ENCODE results near the gene DNAJC10. TPM values are rescaled to one million over a fixed set of nuclear protein-coding genes. Genes with fewer than 3 reads are reported as not detected.
"Not testable (repeated sequence)": the region's sequence is repeated elsewhere in the genome, so short reads cannot be mapped to it uniquely, and the experiment has no call there.

The DNAJC10 gene
- total and polyA plus RNA-seq, 9 donors, result 23.4 to 103 (median 65.7) TPM

DNA sequence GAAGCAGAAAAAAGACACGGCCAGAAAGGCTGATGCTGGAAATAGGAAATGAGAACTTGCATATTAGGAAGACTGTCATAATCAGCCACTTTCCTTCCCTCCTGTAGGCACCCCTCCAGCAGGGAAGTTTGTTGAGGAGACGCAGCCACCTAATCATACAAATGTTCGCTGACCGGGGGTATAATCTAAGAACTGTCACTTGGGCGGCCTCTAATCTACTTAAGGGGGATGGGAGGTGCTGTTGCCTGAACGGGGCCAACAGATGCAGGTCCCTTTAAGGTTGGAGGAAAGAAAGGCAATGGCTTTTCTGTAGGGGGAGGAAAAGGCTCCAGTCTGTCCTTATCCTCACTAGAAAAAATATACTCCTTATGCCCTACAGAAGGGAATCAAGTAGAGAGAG, 50.6 kb downstream of the DNAJC10 start:
- WGBS, 3 donors, result 56 to 68% (median 68%) methylated on average over 6 of the region's 6 CpGs

GRCh38 chr2:182767578-182767977, 51.5 kb downstream of the DNAJC10 start:
- H3K4me3 ChIP-seq, result no peak overlapping the region
- H3K27ac ChIP-seq, result no peak overlapping the region
- H3K36me3 ChIP-seq, result no peaks in the 10 kb centered on the region
- WGBS, 3 donors, result 26 to 44% (median 31%) methylated on average over 7 of the region's 7 CpGs
- intact Hi-C loops (cut with DNase I), result loop anchor here in 1 of 4 donors (10.0 kb wide), 1 partner anchor 207 kb away; no protein-coding TSS in a partner anchor
- no peak for DNase-seq
- H3K4me1 ChIP-seq (ENCODE audit: insufficient read depth), result no peaks in the 10 kb centered on the region
- TF ChIP-seq EP300 (IDR thresholded peaks at IDR 0.05) (no peak), POLR2A (IDR thresholded peaks at IDR 0.05) (no peak)
- TF ChIP-seq, protein P1, sequence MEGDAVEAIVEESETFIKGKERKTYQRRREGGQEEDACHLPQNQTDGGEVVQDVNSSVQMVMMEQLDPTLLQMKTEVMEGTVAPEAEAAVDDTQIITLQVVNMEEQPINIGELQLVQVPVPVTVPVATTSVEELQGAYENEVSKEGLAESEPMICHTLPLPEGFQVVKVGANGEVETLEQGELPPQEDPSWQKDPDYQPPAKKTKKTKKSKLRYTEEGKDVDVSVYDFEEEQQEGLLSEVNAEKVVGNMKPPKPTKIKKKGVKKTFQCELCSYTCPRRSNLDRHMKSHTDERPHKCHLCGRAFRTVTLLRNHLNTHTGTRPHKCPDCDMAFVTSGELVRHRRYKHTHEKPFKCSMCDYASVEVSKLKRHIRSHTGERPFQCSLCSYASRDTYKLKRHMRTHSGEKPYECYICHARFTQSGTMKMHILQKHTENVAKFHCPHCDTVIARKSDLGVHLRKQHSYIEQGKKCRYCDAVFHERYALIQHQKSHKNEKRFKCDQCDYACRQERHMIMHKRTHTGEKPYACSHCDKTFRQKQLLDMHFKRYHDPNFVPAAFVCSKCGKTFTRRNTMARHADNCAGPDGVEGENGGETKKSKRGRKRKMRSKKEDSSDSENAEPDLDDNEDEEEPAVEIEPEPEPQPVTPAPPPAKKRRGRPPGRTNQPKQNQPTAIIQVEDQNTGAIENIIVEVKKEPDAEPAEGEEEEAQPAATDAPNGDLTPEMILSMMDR (IDR thresholded peaks at IDR 0.05), result peak in 1 of 3 donors; percentile 28
- no peaks in the 10 kb centered on the region for H3K9me3 ChIP-seq
- H3K27me3 ChIP-seq, result no peaks in the 10 kb centered on the region

More for the DNA sequence above, 50.6 kb downstream of the DNAJC10 start:
- H3K27ac ChIP-seq, result no peak overlapping the region
- peaks cover 3% of the 10 kb centered on the region for H3K4me1 ChIP-seq (ENCODE audit: insufficient read depth)
- H3K36me3 ChIP-seq, result no peaks in the 10 kb centered on the region
- intact Hi-C loops (cut with DNase I), result loop anchor here in 1 of 4 donors (10.0 kb wide), 1 partner anchor 208 kb away; no protein-coding TSS in a partner anchor
- H3K27me3 ChIP-seq, result no peaks in the 10 kb centered on the region
- TF ChIP-seq, protein P1 (IDR thresholded peaks at IDR 0.05), result no peak
- TF ChIP-seq EP300 (IDR thresholded peaks at IDR 0.05), result no peak
- no peak for DNase-seq
- no peaks in the 10 kb centered on the region for H3K9me3 ChIP-seq
- no peak overlapping the region for H3K4me3 ChIP-seq

DNA sequence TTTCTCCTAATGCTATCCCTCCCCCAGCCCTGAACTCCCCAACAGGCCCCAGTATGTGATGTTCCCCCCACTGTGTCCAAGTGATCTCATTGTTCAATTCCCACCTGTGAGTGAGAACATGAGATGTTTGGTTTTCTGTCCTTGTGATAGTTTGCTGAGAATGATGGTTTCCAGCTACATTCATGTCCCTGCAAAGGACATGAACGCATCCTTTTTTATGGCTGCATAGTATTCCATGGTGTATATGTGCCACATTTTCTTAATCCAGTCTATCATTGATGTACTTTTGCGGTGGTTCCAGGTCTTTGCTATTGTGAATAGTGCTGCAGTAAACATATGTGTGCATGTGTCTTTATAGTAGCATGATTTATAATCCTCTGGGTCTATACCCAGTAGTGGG, 52.9 kb downstream of the DNAJC10 start:
- not testable (repeated sequence) for H3K36me3 ChIP-seq
- intact Hi-C loops (cut with DNase I), result loop anchor here in 1 of 4 donors (10.0 kb wide), 1 partner anchor 206 kb away; no protein-coding TSS in a partner anchor
- 94 to 98% (median 98%) methylated on average over 2 of the region's 2 CpGs for WGBS, 3 donors

DNA sequence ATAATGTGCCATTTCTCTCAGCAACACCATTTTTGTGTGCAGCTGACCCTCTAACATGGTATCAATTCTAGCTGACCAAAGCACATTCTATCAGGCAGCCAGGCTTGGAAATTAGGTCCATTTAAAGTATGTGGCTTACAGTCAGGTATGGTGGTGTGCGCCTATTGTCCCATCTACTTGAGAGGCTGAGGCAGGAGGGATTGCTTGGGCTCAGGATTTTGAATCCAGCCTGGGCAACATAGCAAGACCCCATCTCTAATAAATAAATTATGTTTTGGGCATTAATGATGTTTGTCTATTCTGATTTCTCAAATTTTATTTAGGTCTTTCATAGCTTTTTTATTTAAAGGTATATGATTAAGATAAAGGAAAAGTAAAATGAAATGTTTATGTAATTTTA, 63.3 kb downstream of the DNAJC10 start:
- WGBS, 3 donors, result 96 to 100% (median 100%) methylated on average over 1 of the region's 1 CpG
- Histone ChIP-seq H3K36me3 (no peaks in the 10 kb centered on the region), H3K27ac (no peak overlapping the region), H3K4me1 (ENCODE audit: insufficient read depth) (no peaks in the 10 kb centered on the region), H3K4me3 (no peak overlapping the region), H3K27me3 (no peaks in the 10 kb centered on the region), H3K9me3 (no peaks in the 10 kb centered on the region)
- no peak for TF ChIP-seq EP300 (IDR thresholded peaks at IDR 0.05)
- TF ChIP-seq POLR2A (IDR thresholded peaks at IDR 0.05), result no peak
- TF ChIP-seq, protein P1 (IDR thresholded peaks at IDR 0.05), result no peak
- DNase-seq, result no peak
- intact Hi-C loops (cut with DNase I), result no loop called here

More for the DNA sequence above, 52.9 kb downstream of the DNAJC10 start:
- H3K4me3 ChIP-seq; H3K27ac ChIP-seq; DNase-seq; H3K27me3 ChIP-seq; H3K4me1 ChIP-seq (ENCODE audit: insufficient read depth); H3K9me3 ChIP-seq: not testable (repeated sequence)

GRCh38 chr2:182781099-182781498, 65.0 kb downstream of the DNAJC10 start:
- 97 to 98% (median 97%) methylated on average over 8 of the region's 8 CpGs for WGBS, 3 donors

DNA sequence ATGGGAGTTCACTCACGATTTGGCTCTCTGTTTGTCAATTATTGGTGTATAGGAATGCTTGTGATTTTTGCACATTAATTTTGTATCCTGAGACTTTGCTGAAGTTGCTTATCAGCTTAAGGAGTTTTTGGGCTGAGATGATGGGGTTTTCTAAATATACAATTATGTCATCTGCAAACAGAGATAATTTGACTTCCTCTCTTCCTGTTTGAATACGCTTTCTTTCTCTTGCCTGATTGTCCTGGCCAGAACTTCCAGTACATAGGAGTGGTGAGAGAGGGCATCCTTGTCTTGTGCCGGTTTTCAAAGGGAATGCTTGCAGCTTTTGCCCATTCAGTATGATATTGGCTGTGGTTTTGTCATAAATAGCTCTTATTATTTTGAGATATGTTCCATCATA, 66.6 kb downstream of the DNAJC10 start:
- not testable (repeated sequence) for H3K27me3 ChIP-seq; H3K27ac ChIP-seq; H3K9me3 ChIP-seq; H3K36me3 ChIP-seq; H3K4me3 ChIP-seq; H3K4me1 ChIP-seq (ENCODE audit: insufficient read depth); DNase-seq
- intact Hi-C loops (cut with DNase I), result loop anchor here in 1 of 4 donors (10.0 kb wide), 1 partner anchor 192 kb away; no protein-coding TSS in a partner anchor
- WGBS, 3 donors, result 51 to 60% (median 52%) methylated on average over 3 of the region's 3 CpGs

More at GRCh38 chr2:182781099-182781498, 65.0 kb downstream of the DNAJC10 start:
- H3K4me3 ChIP-seq; DNase-seq; H3K36me3 ChIP-seq; H3K4me1 ChIP-seq (ENCODE audit: insufficient read depth); H3K9me3 ChIP-seq; H3K27ac ChIP-seq; H3K27me3 ChIP-seq: not testable (repeated sequence)
- intact Hi-C loops (cut with DNase I), result loop anchor here in 1 of 4 donors (10.0 kb wide), 1 partner anchor 194 kb away; no protein-coding TSS in a partner anchor

All from ovary (tissue), 9 donors.